Measurements from ENCODE around the gene NFKBIE. TPM values are rescaled to one million over a fixed set of nuclear protein-coding genes. Genes with fewer than 3 reads are reported as not detected.

The NFKBIE gene
- total RNA-seq, 2 donors from 2014 or later: 18.9 to 68.6 TPM

GRCh38 chr6:44219053-44219814 is 46.1 kb downstream of the NFKBIE start:
- peak; percentile 51 for ATAC-seq
- peaks cover 74% of the 10 kb centered on the region for H3K4me1 ChIP-seq
- DNase-seq: peak; percentile 83 to 91 (median 90)
- no peaks in the 10 kb centered on the region for H3K9me3 ChIP-seq
- H3K27ac ChIP-seq: peak overlapping the region; percentile 92 to 98 (median 94)
- no peaks in the 10 kb centered on the region for H3K27me3 ChIP-seq
- TF ChIP-seq CTCF (IDR thresholded peaks at IDR 0.05) (no peak), POLR2A (IDR thresholded peaks at IDR 0.05) (peak; percentile 86 to 92 (median 87))
- 0 to 20% methylated on average over 3 to 45 of the region's 45 CpGs for WGBS, 2 donors
- intact Hi-C loops (cut with DNase I): no loop called here
- peak overlapping the region; percentile 2 to 25 for H3K4me3 ChIP-seq
- no peaks in the 10 kb centered on the region for H3K36me3 ChIP-seq (replicated peaks in 1 of 2; ENCODE audit: insufficient read depth in 1 of 2, low read depth in 2 of 2)

GRCh38 chr6:44217332-44218143 is 47.8 kb downstream of the NFKBIE start:
- Histone ChIP-seq H3K4me1 (peaks cover 62% of the 10 kb centered on the region), H3K36me3 (replicated peaks in 1 of 2; ENCODE audit: insufficient read depth in 1 of 2, low read depth in 2 of 2) (no peaks in the 10 kb centered on the region), H3K27me3 (no peaks in the 10 kb centered on the region), H3K4me3 (no peak overlapping the region), H3K27ac (peak overlapping the region; percentile 92 to 98 (median 94)), H3K9me3 (no peaks in the 10 kb centered on the region)
- DNase-seq (peak; percentile 72 to 93 (median 80)), ATAC-seq (peak; percentile 16)
- 35 to 44% methylated on average over 9 to 15 of the region's 16 CpGs for WGBS, 2 donors
- TF ChIP-seq POLR2A (IDR thresholded peaks at IDR 0.05) (peak; percentile 62 to 73 (median 64)), CTCF (IDR thresholded peaks at IDR 0.05) (no peak)
- intact Hi-C loops (cut with DNase I): no loop called here

GRCh38 chr6:44216677-44217331 is 48.5 kb downstream of the NFKBIE start, which contains the start of gene MYMX:
Gene MYMX, plus strand, starts transcription at chr6:44216926. Its CDS starts 546 bp downstream, at chr6:44217472.
- Histone ChIP-seq H3K27me3 (no peaks in the 10 kb centered on the region), H3K27ac (peak within 1 kb of the TSS; percentile 92 to 98 (median 94)), H3K4me1 (peaks cover 56% of the 10 kb centered on the region), H3K4me3 (no peak within 1 kb of the TSS), H3K9me3 (no peaks in the 10 kb centered on the region), H3K36me3 (replicated peaks in 1 of 2; ENCODE audit: insufficient read depth in 1 of 2, low read depth in 2 of 2) (no peaks in the 10 kb centered on the region)
- DNase-seq: peak; percentile 58 to 75 (median 72)
- TF ChIP-seq POLR2A (IDR thresholded peaks at IDR 0.05) (no peak), CTCF (IDR thresholded peaks at IDR 0.05) (no peak)
- intact Hi-C loops (cut with DNase I): no loop called here
- ATAC-seq: no peak
- 20 to 21% methylated on average over 7 of the region's 7 CpGs for WGBS, 2 donors

GRCh38 chr6:44214307-44214706 is 51.0 kb downstream of the NFKBIE start:
- Histone ChIP-seq H3K4me1 (peaks cover 35% of the 10 kb centered on the region), H3K27me3 (no peaks in the 10 kb centered on the region), H3K4me3 (no peak overlapping the region), H3K36me3 (replicated peaks in 1 of 2; ENCODE audit: insufficient read depth in 1 of 2, low read depth in 2 of 2) (no peaks in the 10 kb centered on the region), H3K27ac (no peak overlapping the region), H3K9me3 (no peaks in the 10 kb centered on the region)
- TF ChIP-seq CTCF (IDR thresholded peaks at IDR 0.05): no peak
- no peak for DNase-seq
- intact Hi-C loops (cut with DNase I): no loop called here
- no peak for ATAC-seq
- WGBS, 2 donors: 84 to 92% methylated on average over 6 of the region's 6 CpGs
